Measurements from ENCODE around the gene DDX27.

- TF ChIP-seq CTCF (IDR thresholded peaks at IDR 0.05) (no peak), POLR2AphosphoS5 (IDR thresholded peaks at IDR 0.05) (no peak)
Measured at GRCh38 chr20:49210101-49210756, 9.0 kb upstream of the DDX27 start.

Data from gastroesophageal sphincter (tissue), 3 donors.